ENCODE results near the gene NEMP1. TPM values are rescaled to one million over a fixed set of nuclear protein-coding genes. Genes with fewer than 3 reads are reported as not detected.

Gene NEMP1
- total and polyA plus RNA-seq, 2 of the 13 experiments (the other 11 are each of a cell fraction or from before 2014, with no cell fraction given): 11.4 to 12.9 TPM

- TF ChIP-seq, protein P1, sequence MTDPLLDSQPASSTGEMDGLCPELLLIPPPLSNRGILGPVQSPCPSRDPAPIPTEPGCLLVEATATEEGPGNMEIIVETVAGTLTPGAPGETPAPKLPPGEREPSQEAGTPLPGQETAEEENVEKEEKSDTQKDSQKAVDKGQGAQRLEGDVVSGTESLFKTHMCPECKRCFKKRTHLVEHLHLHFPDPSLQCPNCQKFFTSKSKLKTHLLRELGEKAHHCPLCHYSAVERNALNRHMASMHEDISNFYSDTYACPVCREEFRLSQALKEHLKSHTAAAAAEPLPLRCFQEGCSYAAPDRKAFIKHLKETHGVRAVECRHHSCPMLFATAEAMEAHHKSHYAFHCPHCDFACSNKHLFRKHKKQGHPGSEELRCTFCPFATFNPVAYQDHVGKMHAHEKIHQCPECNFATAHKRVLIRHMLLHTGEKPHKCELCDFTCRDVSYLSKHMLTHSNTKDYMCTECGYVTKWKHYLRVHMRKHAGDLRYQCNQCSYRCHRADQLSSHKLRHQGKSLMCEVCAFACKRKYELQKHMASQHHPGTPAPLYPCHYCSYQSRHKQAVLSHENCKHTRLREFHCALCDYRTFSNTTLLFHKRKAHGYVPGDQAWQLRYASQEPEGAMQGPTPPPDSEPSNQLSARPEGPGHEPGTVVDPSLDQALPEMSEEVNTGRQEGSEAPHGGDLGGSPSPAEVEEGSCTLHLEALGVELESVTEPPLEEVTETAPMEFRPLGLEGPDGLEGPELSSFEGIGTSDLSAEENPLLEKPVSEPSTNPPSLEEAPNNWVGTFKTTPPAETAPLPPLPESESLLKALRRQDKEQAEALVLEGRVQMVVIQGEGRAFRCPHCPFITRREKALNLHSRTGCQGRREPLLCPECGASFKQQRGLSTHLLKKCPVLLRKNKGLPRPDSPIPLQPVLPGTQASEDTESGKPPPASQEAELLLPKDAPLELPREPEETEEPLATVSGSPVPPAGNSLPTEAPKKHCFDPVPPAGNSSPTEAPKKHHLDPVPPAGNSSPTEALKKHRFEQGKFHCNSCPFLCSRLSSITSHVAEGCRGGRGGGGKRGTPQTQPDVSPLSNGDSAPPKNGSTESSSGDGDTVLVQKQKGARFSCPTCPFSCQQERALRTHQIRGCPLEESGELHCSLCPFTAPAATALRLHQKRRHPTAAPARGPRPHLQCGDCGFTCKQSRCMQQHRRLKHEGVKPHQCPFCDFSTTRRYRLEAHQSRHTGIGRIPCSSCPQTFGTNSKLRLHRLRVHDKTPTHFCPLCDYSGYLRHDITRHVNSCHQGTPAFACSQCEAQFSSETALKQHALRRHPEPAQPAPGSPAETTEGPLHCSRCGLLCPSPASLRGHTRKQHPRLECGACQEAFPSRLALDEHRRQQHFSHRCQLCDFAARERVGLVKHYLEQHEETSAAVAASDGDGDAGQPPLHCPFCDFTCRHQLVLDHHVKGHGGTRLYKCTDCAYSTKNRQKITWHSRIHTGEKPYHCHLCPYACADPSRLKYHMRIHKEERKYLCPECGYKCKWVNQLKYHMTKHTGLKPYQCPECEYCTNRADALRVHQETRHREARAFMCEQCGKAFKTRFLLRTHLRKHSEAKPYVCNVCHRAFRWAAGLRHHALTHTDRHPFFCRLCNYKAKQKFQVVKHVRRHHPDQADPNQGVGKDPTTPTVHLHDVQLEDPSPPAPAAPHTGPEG (CRISPR knock-in tag; IDR thresholded peaks at IDR 0.05): no peak
- TF ChIP-seq ZNF557 (CRISPR knock-in tag; IDR thresholded peaks at IDR 0.05): no peak
- TF ChIP-seq ZNF550 (CRISPR knock-in tag; IDR thresholded peaks at IDR 0.05; ENCODE audit: borderline replicate concordance): no peak
- TF ChIP-seq HNF1A (IDR thresholded peaks at IDR 0.05; ENCODE audit: low read depth): no peak
- TF ChIP-seq HNF1A (CRISPR knock-in tag; IDR thresholded peaks at IDR 0.05; ENCODE audit: borderline replicate concordance): peak; percentile 48; the same call in 1 of the 2 replicates
- no peak for TF ChIP-seq SYNCRIP (IDR thresholded peaks at IDR 0.05; ENCODE audit: insufficient read depth, low read depth, low read length)
- TF ChIP-seq KDM5A (IDR thresholded peaks at IDR 0.05; ENCODE audit: borderline replicate concordance, low read length): no peak
- no peak for TF ChIP-seq ZNF775 (CRISPR knock-in tag; IDR thresholded peaks at IDR 0.05; ENCODE audit: borderline replicate concordance)
- TF ChIP-seq WIZ (CRISPR knock-in tag; IDR thresholded peaks at IDR 0.05): no peak
- TF ChIP-seq ZBTB7A (CRISPR knock-in tag; IDR thresholded peaks at IDR 0.05): 0 out of 2 replicates have a peak, but pooled peaks have one; percentile 50
- 0 out of 2 replicates have a peak, but pooled peaks have one; percentile 42 for TF ChIP-seq MIER2 (CRISPR knock-in tag; IDR thresholded peaks at IDR 0.05)
- peak in 1 of 2 experiments; percentile 87; a peak in 3 of 4 replicates for TF ChIP-seq NR2F1 (CRISPR knock-in tag; IDR thresholded peaks at IDR 0.05)
- TF ChIP-seq ZNF577 (CRISPR knock-in tag; IDR thresholded peaks at IDR 0.05; ENCODE audit: borderline replicate concordance, low read depth): no peak
- TF ChIP-seq KLF6 (CRISPR knock-in tag; IDR thresholded peaks at IDR 0.05): 0 out of 2 replicates have a peak, but pooled peaks have one; percentile 53
- peak; percentile 48; the same call in 1 of the 2 replicates for TF ChIP-seq GATAD1 (CRISPR knock-in tag; IDR thresholded peaks at IDR 0.05)
- TF ChIP-seq HES4 (CRISPR knock-in tag; IDR thresholded peaks at IDR 0.05; ENCODE audit: borderline replicate concordance): no peak
- TF ChIP-seq ZBTB42 (CRISPR knock-in tag; IDR thresholded peaks at IDR 0.05): no peak
- TF ChIP-seq KLF12 (CRISPR knock-in tag; IDR thresholded peaks at IDR 0.05; ENCODE audit: borderline replicate concordance): peak; percentile 83; the same call in 1 of the 2 replicates
- TF ChIP-seq ZFP36L2 (CRISPR knock-in tag; IDR thresholded peaks at IDR 0.05): no peak
- peak; percentile 70; the same call in 1 of the 2 replicates for TF ChIP-seq FOXK1 (CRISPR knock-in tag; IDR thresholded peaks at IDR 0.05; ENCODE audit: borderline replicate concordance, low read depth)
Observed at GRCh38 chr12:57101892-57102695, 23.5 kb upstream of the NEMP1 start (continued).

Data from HepG2 (cell line).